Pancreas (tissue), 10 donors: Measurements from ENCODE around the gene ZFP91. TPM values are rescaled to one million over a fixed set of nuclear protein-coding genes. Genes with fewer than 3 reads are reported as not detected.

ENCODE experiments used
- ATAC-seq, 4 donors: fragments of 200-7000 bp; cut with Tn5 transposase; one replicate each; pipeline versions ENCODE4 v1.8.0 to v1.9.1; 2020; ENCODE audit warnings: mild to moderate bottlenecking in 4 of 4, moderate library complexity in 4 of 4
- DNase-seq, 6 donors: peaks; one replicate each; pipeline ENCODE4 v3.0.0-alpha.2; 2020
- FAIRE-seq: peaks from 2 replicates; lab custom pipeline; 2012; peaks lifted over from hg19 to GRCh38; lab: Jason Lieb, UNC
- H3K27ac ChIP-seq, 4 donors: fragments of 200-600 bp; sonication (generic); 1 replicate in 3 of 4; 2 replicates in 1 of 4; pipeline versions ENCODE4 v1.5.0 to v1.8.0; 2020
- H3K27me3 ChIP-seq, 4 donors: fragments of 200-600 bp; one replicate each; pipeline ENCODE4 v1.8.0; 2021
- H3K36me3 ChIP-seq, 3 donors: fragments of 200-600 bp; sonication (generic) in 1 of 3; one replicate each; pipeline versions ENCODE4 v1.5.0 to v1.8.0; 2020 to 2021
- H3K4me1 ChIP-seq, 3 donors: fragments of 200-600 bp; one replicate each; pipeline ENCODE4 v1.8.0; 2021
- H3K4me3 ChIP-seq, 4 donors: fragments of 200-600 bp; sonication (generic) in 2 of 4; one replicate each; pipeline versions ENCODE4 v1.5.0 to v1.8.0; 2020 to 2021
- H3K9me3 ChIP-seq, 4 donors: fragments of 200-600 bp; one replicate each; pipeline ENCODE4 v1.8.0; 2021
- CTCF ChIP-seq, 4 donors: fragments of 200-600 bp; sonication (generic) in 3 of 4; IDR thresholded peaks; one replicate each; pipeline versions ENCODE4 v1.5.0 to v1.8.0; 2021; ENCODE audit warnings: antibody characterized with exemption in 4 of 4
- WGBS, 2 donors: extraction: QIAGEN DNeasy Blood & Tissue Kit; methylation state at CpG; one replicate each; pipeline ENCODE4 v1.1.7; 2013; 5-methylcytosine and 5-hydroxymethylcytosine counted together
- intact Hi-C, 3 donors: fragments of 100-400 bp; cut with DNase I; formaldehyde crosslinking; loops; one replicate each; pipeline versions ENCODE4 v1.11.1 to v1.14.2; 2022
- polyA plus RNA-seq, 2 donors: library from polyadenylated mRNA; stranded (reverse); fragments of 200-250 nt; gene quantifications; one replicate each; pipeline ENCODE4 v1.2.3, GENCODE V29; 2013
- total RNA-seq, 6 donors: library from RNA; stranded (reverse); fragmentation: NEBNext Ultra II Directional in 4 of 6; extraction: Animal tissue kit (Norgen Biotek cat#: 25700) in 4 of 6; gene quantifications; one replicate each; pipeline versions ENCODE4 v1.2.1 to v1.2.4, GENCODE V29; 2021 to 2023
- donor health status: healthy with polysubstance abuse.
- donor health status: DM: no; HTN: no; CAD: no; lungs with moderate emphysema.
- donor health status: DM: no; HTN: no; CAD: no.
- donor health status: control.
- donor health status: control.
- donor health status: Bipolar disorder and iron deficiency.
- donor health status: DM: yes; HTN: yes; CAD: no.
- donor health status: DM: no; HTN: no; CAD: no.
- donor health status: DM: no; HTN: no; CAD: no.
- donor health status: DM: yes; HTN: yes; CAD: no.

ZFP91 gene
- total and polyA plus RNA-seq, 8 donors = 6.3 to 23.0 (median 18.8) TPM

GRCh38 chr11:58609723-58610122 is 30.9 kb downstream of the ZFP91 start:
- 91 to 93% methylated on average over 8 of the region's 8 CpGs for WGBS, 2 donors
- DNase-seq (no peak), ATAC-seq (no peak), FAIRE-seq (no peak)
- peaks cover 0 to 40% (median 28%) of the 10 kb centered on the region in 3 donors for H3K36me3 ChIP-seq
- intact Hi-C loops = no loop called here
- no peaks in the 10 kb centered on the region for H3K4me1 ChIP-seq
- no peak overlapping the region for H3K4me3 ChIP-seq
- no peak overlapping the region for H3K27ac ChIP-seq
- TF ChIP-seq CTCF (IDR thresholded peaks at IDR 0.05) = no peak
- H3K9me3 ChIP-seq = no peaks in the 10 kb centered on the region
- no peaks in the 10 kb centered on the region for H3K27me3 ChIP-seq

- DNase-seq = no peak
- Histone ChIP-seq H3K27me3 (no peaks in the 10 kb centered on the region), H3K9me3 (no peaks in the 10 kb centered on the region), H3K27ac (no peak overlapping the region), H3K36me3 (peaks cover 0 to 67% (median 32%) of the 10 kb centered on the region in 3 donors), H3K4me3 (no peak overlapping the region), H3K4me1 (peaks cover 0 to 13% (median 8%) of the 10 kb centered on the region in 3 donors)
- no peak for ATAC-seq
- intact Hi-C loops = no loop called here
- no peak for FAIRE-seq
- 96 to 98% methylated on average over 2 of the region's 2 CpGs for WGBS, 2 donors
- TF ChIP-seq CTCF (IDR thresholded peaks at IDR 0.05) = no peak
Measured at GRCh38 chr11:58613228-58613627, 34.4 kb downstream of the ZFP91 start.

- intact Hi-C loops = no loop called here
- Histone ChIP-seq H3K4me1 (peaks cover 0 to 13% (median 8%) of the 10 kb centered on the region in 3 donors), H3K4me3 (no peak overlapping the region), H3K27ac (no peak overlapping the region), H3K27me3 (no peaks in the 10 kb centered on the region), H3K9me3 (no peaks in the 10 kb centered on the region), H3K36me3 (peaks cover 0 to 70% (median 32%) of the 10 kb centered on the region in 3 donors)
- no peak for TF ChIP-seq CTCF (IDR thresholded peaks at IDR 0.05)
- DNase-seq (no peak), ATAC-seq (no peak), FAIRE-seq (no peak)
- 81 to 90% methylated on average over 1 of the region's 1 CpG for WGBS, 2 donors
Measured at GRCh38 chr11:58615559-58615958, 36.7 kb downstream of the ZFP91 start.

GRCh38 chr11:58616594-58616993 is 37.7 kb downstream of the ZFP91 start:
- peak in 4 of 6 donors; percentile 38 to 76 (median 53) for DNase-seq
- intact Hi-C loops = no loop called here
- H3K27ac ChIP-seq = peak overlapping the region in 2 of 4 donors; percentile 9 to 25
- no peak for FAIRE-seq
- peaks cover 0 to 62% (median 24%) of the 10 kb centered on the region in 3 donors for H3K36me3 ChIP-seq
- peak; percentile 84 to 91 (median 89) for ATAC-seq
- H3K4me1 ChIP-seq = peaks cover 0 to 13% (median 13%) of the 10 kb centered on the region in 3 donors
- H3K4me3 ChIP-seq = no peak overlapping the region
- 20 to 29% methylated on average over 4 of the region's 4 CpGs for WGBS, 2 donors
- no peak for TF ChIP-seq CTCF (IDR thresholded peaks at IDR 0.05)
- no peaks in the 10 kb centered on the region for H3K9me3 ChIP-seq
- no peaks in the 10 kb centered on the region for H3K27me3 ChIP-seq

- no peak overlapping the region for H3K27ac ChIP-seq
- FAIRE-seq (no peak), DNase-seq (no peak), ATAC-seq (peak; percentile 43 to 63 (median 50))
- H3K4me3 ChIP-seq = no peak overlapping the region
- intact Hi-C loops = no loop called here
- peaks cover 0 to 19% (median 13%) of the 10 kb centered on the region in 3 donors for H3K4me1 ChIP-seq
- H3K27me3 ChIP-seq = no peaks in the 10 kb centered on the region
- peaks cover 0 to 50% (median 15%) of the 10 kb centered on the region in 3 donors for H3K36me3 ChIP-seq
- TF ChIP-seq CTCF (IDR thresholded peaks at IDR 0.05) = no peak
- 58 to 64% methylated on average over 4 of the region's 4 CpGs for WGBS, 2 donors
- H3K9me3 ChIP-seq = no peaks in the 10 kb centered on the region
Measured at GRCh38 chr11:58617976-58618557, 39.2 kb downstream of the ZFP91 start.
